ENCODE measurements around the gene ZC3H4.

- TF ChIP-seq CTCF (conservative IDR thresholded peaks at IDR 0.05) (no peak), EZH2 (IDR thresholded peaks at IDR 0.05; ENCODE audit: low read depth) (no peak)
These were observed 16.0 kb upstream of the ZC3H4 start for GRCh38 chr19:47129579-47129978.

Measured in PC-9 (cell line).